ENCODE data around the gene RFT1. TPM values are rescaled to one million over a fixed set of nuclear protein-coding genes. Genes with fewer than 3 reads are reported as not detected.

The RFT1 gene
- polyA plus RNA-seq, 1 donor (not counting 4 experiments of a cell fraction or from before 2014, with no cell fraction given), result 34.4 TPM

- H3K9me3 ChIP-seq (ENCODE audit: control insufficient read depth, low read depth, low read length), result no peaks in the 10 kb centered on the region
- peak overlapping the region; percentile 5 for H3K27ac ChIP-seq (ENCODE audit: control insufficient read depth, insufficient read depth, low read length)
- dilution Hi-C loops (cut with MboI; ENCODE audit: extremely low pct_ligation_motif_present, low sequenced_read_pairs), result no loop called here
- H3K27me3 ChIP-seq (ENCODE audit: control insufficient read depth, extremely low read depth, insufficient read depth, low read length), result no peaks in the 10 kb centered on the region
- H2AFZ ChIP-seq (ENCODE audit: control insufficient read depth, low read length), result no peak overlapping the region
- peaks cover 33% of the 10 kb centered on the region for H3K4me1 ChIP-seq (ENCODE audit: control insufficient read depth, extremely low read depth, insufficient read depth, low read length)
- H3K4me3 ChIP-seq (ENCODE audit: control insufficient read depth in 2 of 3, extremely low read depth in 1 of 3, insufficient read depth in 2 of 3, low read depth in 1 of 3, low read length in 3 of 3), result no peak overlapping the region
- no peak overlapping the region for H3K9ac ChIP-seq (ENCODE audit: control insufficient read depth, extremely low read depth, insufficient read depth, low read length)
- H3K9me1 ChIP-seq (ENCODE audit: control insufficient read depth, extremely low read depth, insufficient read depth, low read length), result no peaks in the 10 kb centered on the region
- H3K36me3 ChIP-seq (ENCODE audit: control insufficient read depth in 2 of 2, extremely low read depth in 1 of 2, insufficient read depth in 2 of 2, low read length in 2 of 2), result peaks cover 16 to 22% of the 10 kb centered on the region in 2 experiments
- FAIRE-seq (peak; percentile 71), DNase-seq (ENCODE audit: low read depth, low spot score) (no peak)
- TF ChIP-seq EZH2 (IDR thresholded peaks at IDR 0.05; ENCODE audit: low read length), result no peak
- TF ChIP-seq CTCF (optimal IDR thresholded peaks at IDR 0.05 in 1 of 3, IDR thresholded peaks at IDR 0.05 in 1 of 3, conservative IDR thresholded peaks at IDR 0.05 in 1 of 3; ENCODE audit: extremely low read depth in 1 of 3, insufficient read depth in 2 of 3, low read length in 3 of 3), result peak; percentile 92 to 98 (median 93)
- H3K4me2 ChIP-seq (ENCODE audit: control insufficient read depth, extremely low read depth, insufficient read depth, low read depth, low read length), result peak overlapping the region; percentile 30
- H3K79me2 ChIP-seq (ENCODE audit: control insufficient read depth, insufficient read depth, low read length), result no peaks in the 10 kb centered on the region
- peaks cover under 1% of the 10 kb centered on the region for H4K20me1 ChIP-seq (ENCODE audit: control insufficient read depth, extremely low read depth, insufficient read depth, low read length)
Measured at GRCh38 chr3:53114011-53114400, 16.2 kb downstream of the RFT1 start.

GRCh38 chr3:53113293-53114010 is 16.8 kb downstream of the RFT1 start:
- no peak for FAIRE-seq
- peaks cover 14 to 20% of the 10 kb centered on the region in 2 experiments for H3K36me3 ChIP-seq (ENCODE audit: control insufficient read depth in 2 of 2, extremely low read depth in 1 of 2, insufficient read depth in 2 of 2, low read length in 2 of 2)

More at GRCh38 chr3:53113293-53114010, 16.8 kb downstream of the RFT1 start:
- Histone ChIP-seq H3K27ac (ENCODE audit: control insufficient read depth, insufficient read depth, low read length) (no peak overlapping the region), H3K4me1 (ENCODE audit: control insufficient read depth, extremely low read depth, insufficient read depth, low read length) (peaks cover 38% of the 10 kb centered on the region), H3K9ac (ENCODE audit: control insufficient read depth, extremely low read depth, insufficient read depth, low read length) (no peak overlapping the region), H3K9me1 (ENCODE audit: control insufficient read depth, extremely low read depth, insufficient read depth, low read length) (no peaks in the 10 kb centered on the region), H3K4me2 (ENCODE audit: control insufficient read depth, extremely low read depth, insufficient read depth, low read depth, low read length) (no peak overlapping the region), H3K27me3 (ENCODE audit: control insufficient read depth, extremely low read depth, insufficient read depth, low read length) (no peaks in the 10 kb centered on the region), H4K20me1 (ENCODE audit: control insufficient read depth, extremely low read depth, insufficient read depth, low read length) (peaks cover 2% of the 10 kb centered on the region), H3K79me2 (ENCODE audit: control insufficient read depth, insufficient read depth, low read length) (no peaks in the 10 kb centered on the region), H2AFZ (ENCODE audit: control insufficient read depth, low read length) (no peak overlapping the region), H3K9me3 (ENCODE audit: control insufficient read depth, low read depth, low read length) (no peaks in the 10 kb centered on the region), H3K4me3 (ENCODE audit: control insufficient read depth in 2 of 3, extremely low read depth in 1 of 3, insufficient read depth in 2 of 3, low read depth in 1 of 3, low read length in 3 of 3) (no peak overlapping the region)
- dilution Hi-C loops (cut with MboI; ENCODE audit: extremely low pct_ligation_motif_present, low sequenced_read_pairs), result no loop called here
- TF ChIP-seq EZH2 (IDR thresholded peaks at IDR 0.05; ENCODE audit: low read length) (no peak), CTCF (optimal IDR thresholded peaks at IDR 0.05 in 1 of 3, IDR thresholded peaks at IDR 0.05 in 1 of 3, conservative IDR thresholded peaks at IDR 0.05 in 1 of 3; ENCODE audit: extremely low read depth in 1 of 3, insufficient read depth in 2 of 3, low read length in 3 of 3) (no peak)
- no peak for DNase-seq (ENCODE audit: low read depth, low spot score)

All from keratinocyte (primary cell).